Umbilical cord (tissue), 2 donors: ENCODE measurements around the gene USP10. TPM values are rescaled to one million over a fixed set of nuclear protein-coding genes. Genes with fewer than 3 reads are reported as not detected.
"Not testable (repeated sequence)": the region's sequence is repeated elsewhere in the genome, so short reads cannot be mapped to it uniquely, and the experiment has no call there.

Source experiments
- DNase-seq: peaks from one replicate; pipeline ENCODE4 v3.0.0-alpha.2; 2015; ENCODE audit warnings: low spot score
- total RNA-seq: library from RNA; depleted of rRNA; stranded (reverse); fragments of >200 nt; gene quantifications from one replicate; pipeline ENCODE4 v1.2.3, GENCODE V29; 2014; ENCODE audit warnings: low replicate concordance; ENCODE audit not compliant: insufficient read depth

Gene USP10
- total RNA-seq, 1 donor from 2014 or later, result 34.4 TPM

- DNase-seq, result peak; percentile 45
These were observed 27.1 kb downstream of the USP10 start for GRCh38 chr16:84726669-84727467.

GRCh38 chr16:84728853-84729424 is 29.1 kb downstream of the USP10 start:
- no peak for DNase-seq

GRCh38 chr16:84729716-84730320 is 30.0 kb downstream of the USP10 start:
- DNase-seq, result no peak

GRCh38 chr16:84730406-84731106 is 30.8 kb downstream of the USP10 start:
- DNase-seq, result peak; percentile 97

- not testable (repeated sequence) for DNase-seq
These were observed 32.5 kb downstream of the USP10 start for GRCh38 chr16:84732332-84732673.

GRCh38 chr16:84732674-84733352 is 33.0 kb downstream of the USP10 start:
- no peak for DNase-seq

- no peak for DNase-seq
These were observed 36.2 kb downstream of the USP10 start for GRCh38 chr16:84735849-84736586.

- DNase-seq, result no peak
These were observed 37.6 kb downstream of the USP10 start for GRCh38 chr16:84737192-84738011.

- peak; percentile 79 for DNase-seq
These were observed 38.6 kb downstream of the USP10 start for GRCh38 chr16:84738255-84739038.

- DNase-seq, result no peak
These were observed 39.7 kb downstream of the USP10 start for GRCh38 chr16:84739349-84740124.

GRCh38 chr16:84740596-84741116 is 40.9 kb downstream of the USP10 start:
- DNase-seq, result no peak

- DNase-seq, result peak; percentile 81
These were observed 41.6 kb downstream of the USP10 start for GRCh38 chr16:84741340-84741830.

GRCh38 chr16:84742641-84743092 is 42.9 kb downstream of the USP10 start:
- no peak for DNase-seq

- no peak for DNase-seq
These were observed 46.4 kb downstream of the USP10 start for GRCh38 chr16:84746231-84746630.

- DNase-seq, result no peak
These were observed 47.1 kb downstream of the USP10 start for GRCh38 chr16:84746875-84747274.

GRCh38 chr16:84748247-84748646 is 48.4 kb downstream of the USP10 start:
- DNase-seq, result not testable (repeated sequence)

- DNase-seq, result no peak
These were observed 49.3 kb downstream of the USP10 start for GRCh38 chr16:84749072-84749471.

GRCh38 chr16:84749815-84750214 is 50.0 kb downstream of the USP10 start:
- no peak for DNase-seq
